Tibial artery (tissue), 4 donors: Measurements from ENCODE around the gene UPK2.
A peak's percentile ranks its signal among the peaks of the same experiment; 100 is the strongest.

Experiments used
- DNase-seq, 2 donors: peaks; one replicate each; pipeline ENCODE4 v3.0.0-alpha.2; 2019
- H3K27ac ChIP-seq, 2 donors: fragments of 200-600 bp; sonication (generic) in 1 of 2; 1 replicate in 1 of 2; 2 replicates in 1 of 2; pipeline ENCODE4 v1.5.1; 2018 to 2019; ENCODE audit warnings: mild to moderate bottlenecking in 1 of 2
- H3K27me3 ChIP-seq, 2 donors: fragments of 200-600 bp; sonication (generic) in 1 of 2; one replicate each; pipeline versions ENCODE4 v1.5.1 to v1.6.0; 2016 to 2019
- H3K36me3 ChIP-seq, 3 donors: fragments of 200-600 bp; sonication (generic) in 2 of 3; one replicate each; pipeline ENCODE4 v1.5.1; 2016 to 2019; ENCODE audit warnings: mild to moderate bottlenecking in 2 of 3
- H3K4me1 ChIP-seq, 4 donors: fragments of 200-600 bp; sonication (generic) in 2 of 4; 1 replicate in 3 of 4; 2 replicates in 1 of 4; pipeline ENCODE4 v1.5.1; 2016 to 2019
- H3K4me3 ChIP-seq, 2 donors: fragments of 200-600 bp; sonication (generic) in 1 of 2; 1 replicate in 1 of 2; 2 replicates in 1 of 2; pipeline ENCODE4 v1.5.1; 2018 to 2019; ENCODE audit warnings: mild to moderate bottlenecking in 2 of 2
- H3K9me3 ChIP-seq, 3 donors: fragments of 200-600 bp; sonication (generic) in 1 of 3; one replicate each; pipeline ENCODE4 v1.5.1; 2016 to 2019
- CTCF ChIP-seq, 2 experiments: fragments of 200-600 bp in 1 of 2; fragments of 450-650 bp in 1 of 2; IDR thresholded peaks; one replicate each; pipeline ENCODE4 v1.5.1; 2017 to 2019; ENCODE audit warnings: antibody characterized with exemption in 2 of 2, mild to moderate bottlenecking in 1 of 2, moderate library complexity in 1 of 2
- intact Hi-C: fragments of 100-400 bp; cut with DNase I; formaldehyde crosslinking; loops from one replicate; pipeline ENCODE4 v1.15.0; 2023; ENCODE audit warnings: low total_unique reads

The UPK2 gene

GRCh38 chr11:118912742-118913410 lies 43.2 kb upstream of the UPK2 start:
- no peak for TF ChIP-seq CTCF (IDR thresholded peaks at IDR 0.05)
- peak overlapping the region; percentile 85 to 99 for H3K27ac ChIP-seq
- DNase-seq = no peak
- H3K4me3 ChIP-seq = peak overlapping the region; percentile 52 to 61
- no peaks in the 10 kb centered on the region for H3K27me3 ChIP-seq
- intact Hi-C loops = no loop called here
- H3K36me3 ChIP-seq = peaks cover 0 to 7% (median 5%) of the 10 kb centered on the region in 3 donors
- peaks cover 28 to 100% (median 99%) of the 10 kb centered on the region in 4 donors for H3K4me1 ChIP-seq
- no peaks in the 10 kb centered on the region for H3K9me3 ChIP-seq

- DNase-seq = no peak
Measured at GRCh38 chr11:118913411-118914125, 42.5 kb upstream of the UPK2 start.

GRCh38 chr11:118914178-118914918 lies 41.8 kb upstream of the UPK2 start:
- intact Hi-C loops = no loop called here
- peak overlapping the region; percentile 2 to 21 for H3K4me3 ChIP-seq
- DNase-seq = no peak
- peak overlapping the region; percentile 85 to 99 for H3K27ac ChIP-seq
- peaks cover 28 to 100% (median 99%) of the 10 kb centered on the region in 4 donors for H3K4me1 ChIP-seq
- no peak for TF ChIP-seq CTCF (IDR thresholded peaks at IDR 0.05)
- no peaks in the 10 kb centered on the region for H3K9me3 ChIP-seq
- H3K27me3 ChIP-seq = no peaks in the 10 kb centered on the region
- H3K36me3 ChIP-seq = no peaks in the 10 kb centered on the region

More at GRCh38 chr11:118913411-118914125, 42.5 kb upstream of the UPK2 start:
- Histone ChIP-seq H3K27ac (peak overlapping the region; percentile 85 to 99), H3K9me3 (no peaks in the 10 kb centered on the region), H3K4me1 (peaks cover 28 to 100% (median 99%) of the 10 kb centered on the region in 4 donors), H3K4me3 (peak overlapping the region; percentile 2 to 21), H3K36me3 (no peaks in the 10 kb centered on the region), H3K27me3 (no peaks in the 10 kb centered on the region)
- intact Hi-C loops = no loop called here
- no peak for TF ChIP-seq CTCF (IDR thresholded peaks at IDR 0.05)

- intact Hi-C loops = no loop called here
- no peaks in the 10 kb centered on the region for H3K9me3 ChIP-seq
- peak overlapping the region; percentile 85 to 99 for H3K27ac ChIP-seq
- H3K4me3 ChIP-seq = peak overlapping the region in 1 of 2 donors; percentile 21
- DNase-seq = no peak
- no peaks in the 10 kb centered on the region for H3K36me3 ChIP-seq
- H3K4me1 ChIP-seq = peaks cover 28 to 100% (median 99%) of the 10 kb centered on the region in 4 donors
- no peak for TF ChIP-seq CTCF (IDR thresholded peaks at IDR 0.05)
- H3K27me3 ChIP-seq = no peaks in the 10 kb centered on the region
Measured at GRCh38 chr11:118914987-118915386, 41.1 kb upstream of the UPK2 start.

- Histone ChIP-seq H3K36me3 (no peaks in the 10 kb centered on the region), H3K4me1 (peaks cover 31 to 100% (median 99%) of the 10 kb centered on the region in 4 donors), H3K4me3 (peak overlapping the region in 1 of 2 donors; percentile 19), H3K27ac (peak overlapping the region; percentile 85 to 99), H3K9me3 (no peaks in the 10 kb centered on the region), H3K27me3 (no peaks in the 10 kb centered on the region)
- no peak for DNase-seq
- TF ChIP-seq CTCF (IDR thresholded peaks at IDR 0.05) = no peak
- intact Hi-C loops = no loop called here
Measured at GRCh38 chr11:118915396-118915795, 40.7 kb upstream of the UPK2 start.
